Vagina (tissue), 2 donors: Measurements from ENCODE around the gene PODXL2.

ENCODE experiments used
- CTCF ChIP-seq, 3 experiments: fragments of 450-650 bp in 2 of 3; fragments of 200-600 bp in 1 of 3; sonication (generic) in 1 of 3; IDR thresholded peaks; one replicate each; pipeline ENCODE4 v1.5.1; 2017 to 2019; ENCODE audit warnings: antibody characterized with exemption in 3 of 3, mild to moderate bottlenecking in 2 of 3, moderate library complexity in 2 of 3
- POLR2A ChIP-seq, 2 donors: fragments of 450-650 bp; IDR thresholded peaks; one replicate each; pipeline ENCODE4 v1.6.1; 2017; ENCODE audit warnings: antibody characterized with exemption in 2 of 2, mild to moderate bottlenecking in 2 of 2, moderate library complexity in 2 of 2
- POLR2AphosphoS5 ChIP-seq, 2 donors: sonication (generic); formaldehyde crosslinking; IDR thresholded peaks; one replicate each; pipeline ENCODE4 v1.9.0; 2017; ENCODE audit warnings: antibody characterized with exemption in 2 of 2, mild to moderate bottlenecking in 2 of 2, low read depth in 1 of 2; ENCODE audit not compliant: insufficient read depth in 1 of 2

DNA sequence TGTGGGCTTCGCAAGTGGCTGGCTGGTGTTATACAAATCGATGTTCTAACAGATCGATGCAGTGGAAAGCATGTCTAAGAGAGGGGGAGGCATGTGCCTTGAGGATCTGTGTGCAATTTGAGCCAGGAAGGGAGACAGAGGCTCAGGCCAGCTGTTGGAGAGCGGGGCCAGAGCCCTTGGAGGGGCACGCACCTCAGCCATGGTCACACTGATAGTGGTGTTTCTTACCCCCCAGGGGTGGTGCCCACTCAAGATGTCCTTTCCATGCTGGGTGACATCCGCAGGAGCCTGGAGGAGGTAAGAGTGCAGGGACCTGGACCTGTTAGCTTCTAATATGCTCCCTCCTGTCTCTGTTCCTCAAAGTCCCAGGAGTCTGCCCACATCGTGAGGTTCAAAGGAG lies 39.9 kb downstream of the PODXL2 start:
- TF ChIP-seq POLR2A (IDR thresholded peaks at IDR 0.05) (no peak), CTCF (IDR thresholded peaks at IDR 0.05) (no peak), POLR2AphosphoS5 (IDR thresholded peaks at IDR 0.05; ENCODE audit: insufficient read depth in 1 of 2, low read depth in 1 of 2) (no peak)
